ENCODE results near the gene LSM12. TPM values are rescaled to one million over a fixed set of nuclear protein-coding genes. Genes with fewer than 3 reads are reported as not detected.
"Not testable (repeated sequence)": the region's sequence is repeated elsewhere in the genome, so short reads cannot be mapped to it uniquely, and the experiment has no call there.

Gene LSM12
- total RNA-seq, 2 experiments from 2014 or later: 61.9 to 62.5 TPM

DNA sequence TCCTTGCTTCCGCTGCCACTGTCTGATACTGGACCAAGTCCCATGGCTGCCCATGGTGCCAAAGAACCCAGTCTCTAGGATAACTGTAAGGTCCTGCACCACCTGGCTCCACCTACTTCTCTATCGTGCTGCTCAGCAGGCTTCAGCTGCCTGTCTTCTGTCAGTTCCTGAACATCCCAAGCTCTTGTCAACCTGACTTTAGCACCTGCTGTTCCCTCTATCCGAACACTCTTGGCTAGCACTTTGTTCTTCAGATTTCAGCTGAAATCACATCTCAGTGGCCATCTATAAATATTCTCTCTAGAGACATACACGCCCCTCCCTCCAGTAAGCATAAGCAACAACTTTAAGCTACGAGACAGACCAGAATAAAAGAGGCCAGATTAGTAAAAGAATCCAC, 36.7 kb downstream of the LSM12 start:
- ChIA-PET POLR2A (no interaction called here), CTCF (interaction anchor here (0.8 to 4.8 kb wide), 3 partner anchors 11 to 120 kb away, joined by 3 to 34 read pairs (median 7); no protein-coding TSS in a partner anchor)
- ATAC-seq (no peak), DNase-seq (no peak)
- Mint-ChIP-seq H3K4me1 (ENCODE audit: low read depth) (peaks cover 21% of the 10 kb centered on the region), H3K4me3 (no peak overlapping the region), H3K9me3 (ENCODE audit: insufficient read depth) (no peaks in the 10 kb centered on the region), H3K36me3 (ENCODE audit: low read depth) (peaks cover 28% of the 10 kb centered on the region), H3K27ac (peak overlapping the region; percentile 1), H3K27me3 (ENCODE audit: low read depth) (no peaks in the 10 kb centered on the region)

DNA sequence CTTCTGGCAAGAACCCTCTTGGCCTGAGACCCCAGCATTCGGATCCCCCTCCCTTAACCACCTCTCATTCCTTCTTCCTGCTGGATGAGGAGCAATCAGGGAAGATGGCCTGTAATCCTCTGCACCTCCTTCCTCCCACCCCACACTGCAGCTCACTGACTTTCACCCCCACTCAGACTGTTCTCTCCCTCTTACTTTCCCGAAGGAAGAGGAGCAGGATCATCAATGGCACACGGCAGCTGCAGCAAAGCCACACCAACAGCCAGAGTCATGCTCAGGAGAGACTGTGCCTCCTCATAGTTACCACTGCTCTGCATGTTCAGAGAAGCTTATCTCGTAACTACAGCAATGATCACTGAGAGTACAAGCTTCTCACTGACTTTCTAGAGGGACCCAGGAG, 41.6 kb downstream of the LSM12 start:
- DNase-seq (no peak), ATAC-seq (no peak)
- H3K27ac Mint-ChIP-seq: no peak overlapping the region
- POLR2A ChIA-PET: interaction anchor here (1.1 kb wide), 1 partner anchor 25 kb away, joined by 3 read pairs; no protein-coding TSS in a partner anchor
- no peaks in the 10 kb centered on the region for H3K27me3 Mint-ChIP-seq (ENCODE audit: low read depth)
- CTCF ChIA-PET: interaction anchor here (1.0 kb wide), 1 partner anchor 21 kb away, joined by 3 read pairs; no protein-coding TSS in a partner anchor
- no peak overlapping the region for H3K4me3 Mint-ChIP-seq
- peaks cover 9% of the 10 kb centered on the region for H3K4me1 Mint-ChIP-seq (ENCODE audit: low read depth)
- H3K36me3 Mint-ChIP-seq (ENCODE audit: low read depth): peaks cover 4% of the 10 kb centered on the region
- H3K9me3 Mint-ChIP-seq (ENCODE audit: insufficient read depth): no peaks in the 10 kb centered on the region

DNA sequence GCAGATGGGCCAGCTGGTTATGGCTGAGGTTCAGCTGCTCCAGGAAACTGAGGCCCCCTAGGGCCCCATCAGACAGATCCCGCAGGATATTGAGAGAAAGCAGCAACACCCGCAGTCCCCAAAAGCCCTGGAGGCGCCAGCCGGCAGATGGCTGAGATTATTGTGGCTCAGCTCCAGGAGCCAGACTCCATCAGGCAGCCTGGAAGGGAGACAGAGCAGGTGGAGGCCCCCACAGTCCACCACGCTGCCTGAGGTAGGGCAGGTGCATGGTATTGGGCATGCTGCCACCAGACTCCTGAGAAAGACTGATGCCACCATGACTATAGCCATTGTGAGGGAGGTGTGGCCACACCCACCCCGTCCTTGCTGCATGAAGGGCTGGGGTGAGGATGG, 42.2 kb downstream of the LSM12 start:
- DNase-seq: no peak
- CTCF ChIA-PET: interaction anchor here (1.0 kb wide), 1 partner anchor 21 kb away, joined by 3 read pairs; no protein-coding TSS in a partner anchor
- H3K27ac Mint-ChIP-seq: no peak overlapping the region
- POLR2A ChIA-PET: no interaction called here
- no peaks in the 10 kb centered on the region for H3K27me3 Mint-ChIP-seq (ENCODE audit: low read depth)
- peaks cover 4% of the 10 kb centered on the region for H3K4me1 Mint-ChIP-seq (ENCODE audit: low read depth)
- no peak overlapping the region for H3K4me3 Mint-ChIP-seq
- no peaks in the 10 kb centered on the region for H3K9me3 Mint-ChIP-seq (ENCODE audit: insufficient read depth)
- ATAC-seq: no peak
- H3K36me3 Mint-ChIP-seq (ENCODE audit: low read depth): peaks cover 4% of the 10 kb centered on the region

DNA sequence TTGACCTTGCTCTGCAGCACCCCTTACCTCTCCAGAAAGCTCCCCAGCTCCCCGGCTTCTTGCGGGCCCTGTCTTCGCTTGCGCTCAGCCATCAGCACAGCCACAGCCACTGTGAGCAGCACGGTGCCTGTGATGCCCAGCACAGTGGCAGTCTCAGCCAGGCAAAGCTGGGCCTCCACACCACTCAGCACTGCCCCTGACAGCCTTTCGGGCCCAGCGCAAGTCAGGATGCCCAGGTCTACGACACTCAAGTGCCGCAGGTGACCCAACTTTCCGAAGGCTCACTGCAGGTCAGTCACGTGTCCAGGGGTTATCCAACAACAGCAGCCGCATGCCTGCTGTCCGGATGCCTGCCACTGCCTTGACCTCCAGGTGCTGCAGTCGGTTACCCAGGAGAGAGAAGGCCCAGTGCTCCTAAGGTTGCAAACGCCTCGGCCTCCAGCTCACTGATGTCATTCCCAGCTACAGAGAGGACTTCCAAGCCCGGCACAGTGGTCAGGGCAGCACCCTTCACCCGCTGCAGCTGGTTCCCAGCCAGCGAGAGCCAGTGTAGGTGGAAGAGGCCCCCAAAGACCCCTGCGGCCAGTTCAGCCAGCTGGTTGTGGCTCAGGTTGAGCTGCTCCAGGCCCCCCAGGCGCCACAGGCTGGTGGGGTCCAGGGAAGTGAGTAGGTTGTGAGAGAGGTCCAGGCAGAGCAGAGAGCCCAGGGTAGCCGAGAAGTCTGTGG, 42.8 kb downstream of the LSM12 start:
- no peaks in the 10 kb centered on the region for H3K4me1 Mint-ChIP-seq (ENCODE audit: low read depth)
- no peaks in the 10 kb centered on the region for H3K9me3 Mint-ChIP-seq (ENCODE audit: insufficient read depth)
- peaks cover 4% of the 10 kb centered on the region for H3K36me3 Mint-ChIP-seq (ENCODE audit: low read depth)
- no peaks in the 10 kb centered on the region for H3K27me3 Mint-ChIP-seq (ENCODE audit: low read depth)
- no peak overlapping the region for H3K27ac Mint-ChIP-seq
- DNase-seq (no peak), ATAC-seq (no peak)
- no peak overlapping the region for H3K4me3 Mint-ChIP-seq
- ChIA-PET CTCF (interaction anchor here (1.3 to 1.7 kb wide), 2 partner anchors 10 to 18 kb away, joined by 4 to 5 read pairs; no protein-coding TSS in a partner anchor), POLR2A (no interaction called here)

DNA sequence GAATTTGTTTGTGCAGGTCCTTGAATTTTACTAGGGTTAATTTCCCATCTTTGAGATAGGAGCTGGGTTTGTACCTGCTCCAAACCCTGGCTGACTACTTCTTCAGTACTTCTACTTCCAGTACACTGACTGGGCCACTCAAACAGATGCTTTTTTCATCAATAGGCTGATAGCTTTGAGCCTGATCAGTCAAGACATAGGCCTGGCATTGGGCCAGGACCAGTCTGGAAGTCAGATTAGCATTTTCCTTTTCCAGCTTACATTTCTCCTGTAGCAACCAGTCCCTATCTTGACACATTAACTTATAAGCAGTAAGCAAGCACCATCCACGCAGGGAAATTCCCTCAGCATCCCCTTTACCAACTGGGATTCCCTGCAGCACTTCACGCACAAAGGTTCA, 44.2 kb downstream of the LSM12 start:
- Mint-ChIP-seq H3K9me3 (ENCODE audit: insufficient read depth) (no peaks in the 10 kb centered on the region), H3K4me1 (ENCODE audit: low read depth) (no peaks in the 10 kb centered on the region), H3K27me3 (ENCODE audit: low read depth) (no peaks in the 10 kb centered on the region), H3K36me3 (ENCODE audit: low read depth) (peaks cover 4% of the 10 kb centered on the region), H3K4me3 (no peak overlapping the region), H3K27ac (no peak overlapping the region)
- ATAC-seq (no peak), DNase-seq (no peak)
- ChIA-PET POLR2A (no interaction called here), CTCF (interaction anchor here (1.0 to 1.7 kb wide), 5 partner anchors 11 to 95 kb away, joined by 3 to 5 read pairs (median 3); no protein-coding TSS in a partner anchor)

DNA sequence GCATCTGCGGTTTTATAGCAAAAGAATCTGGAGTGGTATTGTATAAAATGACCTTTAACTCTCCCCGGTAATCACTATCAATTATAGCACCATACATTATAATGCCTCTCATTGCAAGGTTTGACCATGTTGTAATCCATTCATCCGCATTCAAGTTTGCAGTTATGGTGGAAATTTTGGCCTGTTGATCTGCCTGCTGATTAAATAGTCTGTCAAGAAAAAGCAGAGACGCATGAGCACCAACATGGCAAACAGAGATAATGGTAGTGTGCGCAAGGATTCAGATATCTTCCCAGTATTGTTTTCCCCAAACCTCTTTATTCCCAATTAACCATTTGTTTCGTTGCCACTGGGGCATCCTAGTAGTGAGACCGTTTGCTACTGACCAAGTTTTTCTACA, 45.2 kb downstream of the LSM12 start:
- ATAC-seq; H3K27ac Mint-ChIP-seq; H3K27me3 Mint-ChIP-seq (ENCODE audit: low read depth); H3K9me3 Mint-ChIP-seq (ENCODE audit: insufficient read depth); H3K36me3 Mint-ChIP-seq (ENCODE audit: low read depth); H3K4me3 Mint-ChIP-seq; H3K4me1 Mint-ChIP-seq (ENCODE audit: low read depth); POLR2A ChIA-PET; DNase-seq: not testable (repeated sequence)
- CTCF ChIA-PET: interaction anchor here (1.0 to 1.7 kb wide), 4 partner anchors 12 to 96 kb away, joined by 3 to 4 read pairs (median 3); no protein-coding TSS in a partner anchor

DNA sequence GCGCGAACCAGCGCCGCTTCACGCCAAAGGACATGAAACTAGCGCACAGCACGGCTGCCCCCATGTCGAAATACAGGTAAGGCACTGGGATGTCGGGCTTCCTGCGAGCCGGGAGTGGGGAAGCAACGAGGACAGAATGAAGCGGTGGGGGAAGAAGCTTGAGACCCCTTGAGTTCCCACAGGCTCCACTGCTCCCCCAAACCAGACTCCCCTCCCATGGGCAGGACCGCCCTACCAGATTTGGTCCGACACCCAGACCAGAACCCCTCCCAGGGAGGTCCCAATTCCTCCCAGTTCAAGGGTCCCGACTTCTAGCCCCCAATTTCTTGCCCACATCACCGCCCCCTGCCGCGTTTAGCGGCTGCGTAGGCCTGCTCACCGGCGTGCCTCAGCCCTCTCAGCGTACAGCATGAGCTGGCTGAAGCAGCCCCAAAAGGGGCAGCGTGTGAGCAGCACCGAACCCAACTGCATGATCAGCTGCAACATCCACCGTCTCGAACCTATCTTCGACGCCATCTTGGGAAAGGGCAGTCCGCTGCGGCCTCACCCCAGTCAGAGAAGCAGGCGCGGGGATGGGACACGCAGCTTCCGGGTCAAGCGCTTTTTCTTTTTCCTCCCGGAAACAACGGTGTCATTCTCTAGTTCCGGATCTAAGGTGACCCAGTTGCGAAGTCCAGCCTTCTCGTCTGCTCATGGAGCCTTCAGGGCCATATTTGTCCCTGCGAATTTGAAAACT, 51.9 kb downstream of the LSM12 start, which contains the start of gene TMEM101:
Gene TMEM101, minus strand, starts transcription at position 527 of the 736 bp plus-strand sequence. Its CDS starts 11 bp downstream, at position 516.
- POLR2A ChIA-PET: interaction anchor here (0.6 to 1.5 kb wide), 4 partner anchors 30 to 120 kb away, joined by 3 to 5 read pairs (median 4); partner anchors contain the start of gene HDAC5
- no peaks in the 10 kb centered on the region for H3K9me3 Mint-ChIP-seq (ENCODE audit: insufficient read depth)
- peaks cover 11% of the 10 kb centered on the region for H3K36me3 Mint-ChIP-seq (ENCODE audit: low read depth)
- H3K4me3 Mint-ChIP-seq: peak within 1 kb of the TSS; percentile 100
- H3K27ac Mint-ChIP-seq: peak within 1 kb of the TSS; percentile 98
- DNase-seq (peak; percentile 94), ATAC-seq (peak; percentile 98)
- CTCF ChIA-PET: interaction anchor here (1.0 to 4.6 kb wide), 3 partner anchors 20 to 531 kb away, joined by 3 to 13 read pairs (median 4); partner anchors contain the start of gene DHX8
- no peaks in the 10 kb centered on the region for H3K27me3 Mint-ChIP-seq (ENCODE audit: low read depth)
- peaks cover 23% of the 10 kb centered on the region for H3K4me1 Mint-ChIP-seq (ENCODE audit: low read depth)

DNA sequence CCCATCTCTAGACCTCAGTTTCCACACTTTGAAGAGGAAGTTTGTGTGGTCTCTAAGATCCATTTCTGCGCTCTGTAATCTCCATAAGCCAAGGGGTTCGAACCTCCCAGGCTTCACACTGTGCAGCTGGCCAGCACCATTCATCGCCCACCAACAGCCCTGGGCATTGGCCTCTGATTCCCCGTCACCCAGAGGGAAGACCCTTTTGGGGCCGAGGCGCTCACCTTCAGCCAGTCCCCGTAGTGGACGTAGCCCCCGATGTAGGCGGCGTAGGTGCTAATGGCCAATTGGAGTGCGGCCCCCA, 52.4 kb downstream of the LSM12 start:
- CTCF ChIA-PET: interaction anchor here (4.6 kb wide), 1 partner anchor 70 kb away, joined by 13 read pairs; no protein-coding TSS in a partner anchor
- no peak for ATAC-seq

DNA sequence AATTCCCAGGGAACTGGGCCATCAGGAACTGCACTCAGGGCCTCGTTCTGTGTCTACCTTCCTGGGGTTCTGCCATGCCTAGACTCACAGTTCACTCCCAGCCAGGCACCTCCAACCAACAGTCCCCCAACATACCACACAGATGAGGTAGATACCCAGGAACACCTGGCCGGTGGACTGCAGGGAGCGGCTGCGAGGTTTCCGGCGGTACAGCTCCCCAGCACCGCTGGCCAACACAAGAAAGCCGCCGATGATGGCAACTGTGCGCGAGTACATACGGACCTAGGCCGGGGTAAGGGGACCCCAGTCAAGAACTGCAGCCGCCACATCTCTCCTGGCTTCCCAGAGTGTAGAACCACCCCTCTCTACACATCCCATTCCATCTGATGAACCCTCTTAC, 53.6 kb downstream of the LSM12 start:
- Mint-ChIP-seq H3K27me3 (ENCODE audit: low read depth) (no peaks in the 10 kb centered on the region), H3K4me1 (ENCODE audit: low read depth) (peaks cover 30% of the 10 kb centered on the region), H3K36me3 (ENCODE audit: low read depth) (peaks cover 14% of the 10 kb centered on the region), H3K4me3 (peak overlapping the region; percentile 52), H3K9me3 (ENCODE audit: insufficient read depth) (no peaks in the 10 kb centered on the region), H3K27ac (no peak overlapping the region)
- no peak for ATAC-seq
- ChIA-PET CTCF (interaction anchor here (4.6 kb wide), 1 partner anchor 69 kb away, joined by 13 read pairs; no protein-coding TSS in a partner anchor), POLR2A (no interaction called here)
- no peak for DNase-seq

More for the DNA sequence above, 52.4 kb downstream of the LSM12 start:
- Mint-ChIP-seq H3K4me1 (ENCODE audit: low read depth) (peaks cover 23% of the 10 kb centered on the region), H3K9me3 (ENCODE audit: insufficient read depth) (no peaks in the 10 kb centered on the region), H3K4me3 (peak overlapping the region; percentile 100), H3K27me3 (ENCODE audit: low read depth) (no peaks in the 10 kb centered on the region), H3K36me3 (ENCODE audit: low read depth) (peaks cover 11% of the 10 kb centered on the region), H3K27ac (peak overlapping the region; percentile 98)
- no peak for DNase-seq
- POLR2A ChIA-PET: interaction anchor here (1.5 kb wide), 1 partner anchor 109 kb away, joined by 5 read pairs; the partner anchor contains the start of gene HDAC5

DNA sequence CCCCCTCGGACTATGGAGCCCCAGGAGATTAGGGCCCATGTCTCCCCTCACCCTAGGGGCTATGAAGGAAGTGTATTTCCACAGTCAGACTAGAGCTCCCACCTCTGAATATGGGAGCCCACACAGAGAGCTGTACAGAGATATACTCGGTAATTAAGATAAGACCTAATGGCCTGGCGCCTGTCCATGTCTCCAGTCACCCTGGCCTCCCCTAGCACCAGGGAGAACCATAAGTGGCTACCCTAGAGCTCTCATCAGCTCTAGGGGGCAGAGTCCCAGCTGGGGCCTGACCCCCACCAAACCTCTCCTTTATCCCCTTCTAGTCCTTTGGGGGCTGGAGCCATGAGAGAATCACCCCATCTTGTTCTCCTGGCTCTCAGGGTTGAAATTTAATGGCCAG, 54.1 kb downstream of the LSM12 start:
- CTCF ChIA-PET: interaction anchor here (4.6 kb wide), 1 partner anchor 68 kb away, joined by 13 read pairs; no protein-coding TSS in a partner anchor
- H3K36me3 Mint-ChIP-seq (ENCODE audit: low read depth): peaks cover 14% of the 10 kb centered on the region
- ATAC-seq (no peak), DNase-seq (no peak)
- no peak overlapping the region for H3K27ac Mint-ChIP-seq
- H3K9me3 Mint-ChIP-seq (ENCODE audit: insufficient read depth): no peaks in the 10 kb centered on the region
- H3K27me3 Mint-ChIP-seq (ENCODE audit: low read depth): no peaks in the 10 kb centered on the region
- POLR2A ChIA-PET: interaction anchor here (0.5 to 0.8 kb wide), 2 partner anchors 59 to 111 kb away, joined by 3 read pairs; partner anchors contain the start of gene HDAC5
- H3K4me3 Mint-ChIP-seq: no peak overlapping the region
- H3K4me1 Mint-ChIP-seq (ENCODE audit: low read depth): peaks cover 34% of the 10 kb centered on the region

DNA sequence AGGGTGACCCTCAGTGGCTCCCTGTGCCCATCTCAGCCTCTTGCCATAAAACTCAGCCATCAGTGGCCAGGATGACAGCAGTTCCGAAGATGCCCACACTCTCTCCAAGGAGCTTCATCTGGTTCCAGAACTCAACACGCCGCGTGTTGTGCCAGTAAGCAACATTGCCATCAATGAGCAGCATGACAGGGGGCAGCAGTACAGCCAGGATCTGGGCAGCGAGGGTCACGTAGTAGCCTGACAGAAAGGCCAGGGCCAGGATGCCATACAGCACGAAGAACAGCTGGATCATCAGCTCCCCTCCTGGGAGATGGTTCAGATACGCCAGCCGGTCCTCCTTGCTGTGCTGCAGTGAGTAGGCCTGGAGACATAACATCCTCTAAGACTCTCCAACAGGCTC, 54.6 kb downstream of the LSM12 start:
- DNase-seq (no peak), ATAC-seq (no peak)
- peaks cover under 1% of the 10 kb centered on the region for H3K27me3 Mint-ChIP-seq (ENCODE audit: low read depth)
- no peak overlapping the region for H3K4me3 Mint-ChIP-seq
- no peak overlapping the region for H3K27ac Mint-ChIP-seq
- no peaks in the 10 kb centered on the region for H3K9me3 Mint-ChIP-seq (ENCODE audit: insufficient read depth)
- H3K36me3 Mint-ChIP-seq (ENCODE audit: low read depth): peaks cover 14% of the 10 kb centered on the region
- peaks cover 38% of the 10 kb centered on the region for H3K4me1 Mint-ChIP-seq (ENCODE audit: low read depth)
- POLR2A ChIA-PET: interaction anchor here (0.5 to 0.8 kb wide), 2 partner anchors 59 to 112 kb away, joined by 3 read pairs; partner anchors contain the start of gene HDAC5
- CTCF ChIA-PET: interaction anchor here (4.6 kb wide), 1 partner anchor 68 kb away, joined by 13 read pairs; no protein-coding TSS in a partner anchor

Data from activated CD8-positive, alpha-beta T cell treated with anti-CD3 and anti-CD28 coated beads, Interleukin-2, amount 10 ng/mL, durations not matched to agents 7 days and 5 days (primary cell).